SK-N-SH (cell line): ENCODE measurements around the gene TIGIT. TPM values are rescaled to one million over a fixed set of nuclear protein-coding genes. Genes with fewer than 3 reads are reported as not detected.

Source experiments
- CTCF ChIA-PET: fragments of 300-600, 350-600 bp; formaldehyde crosslinking; extraction: SDS; loops from one replicate; lab custom pipeline; 2021; lab: Yijun Ruan, JAX
- POLR2A ChIA-PET: fragments of 350-600 bp; sonication (Branson Sonifier 250); formaldehyde crosslinking; extraction: SDS; loops from one replicate; lab custom pipeline; 2020; ENCODE audit warnings: antibody characterized with exemption, inconsistent platforms; lab: Yijun Ruan, JAX
- DNase-seq: peaks from one replicate; pipeline ENCODE4 v3.0.0; 2012
- H2AFZ ChIP-seq: fragments of 200-600 bp; sonication (generic); 2 replicates; pipeline ENCODE4 v1.8.1; 2016; ENCODE audit warnings: antibody characterized with exemption, mild to moderate bottlenecking, low read depth
- H3F3A ChIP-seq: fragments of 200-600 bp; sonication (generic); replicated peaks from 2 replicates; pipeline ENCODE3; 2016; ENCODE audit warnings: antibody characterized with exemption, mild to moderate bottlenecking; ENCODE audit not compliant: insufficient read depth
- H3K27ac ChIP-seq, 2 experiments: fragments of 200-500 bp in 1 of 2; fragments of 200-600 bp in 1 of 2; sonication (Bioruptor generic) in 1 of 2; sonication (generic), shearing (Covaris generic) in 1 of 2; 2 replicates each; pipeline versions ENCODE4 v1.5.1 to v1.6.1; 2014 to 2016; ENCODE audit warnings: low read depth in 2 of 2, inconsistent platforms in 1 of 2, low read length in 1 of 2, mild to moderate bottlenecking in 1 of 2, mixed read lengths in 1 of 2
- H3K27me3 ChIP-seq: fragments of 200-600 bp; sonication (generic), shearing (Covaris generic); 2 replicates; pipeline ENCODE4 v1.6.1; 2016; ENCODE audit warnings: mixed run types; ENCODE audit not compliant: insufficient read depth
- H3K36me3 ChIP-seq, 2 experiments: fragments of 200-500 bp in 1 of 2; fragments of 200-600 bp in 1 of 2; sonication (Bioruptor generic) in 1 of 2; sonication (generic) in 1 of 2; replicated peaks in 1 of 2; 2 replicates each; pipeline versions ENCODE3 to v1.5.1; 2014 to 2016; ENCODE audit warnings: low read length in 1 of 2, mild to moderate bottlenecking in 1 of 2; ENCODE audit not compliant: insufficient read depth in 2 of 2, control insufficient read depth in 1 of 2
- H3K4me1 ChIP-seq, 2 experiments: fragments of 200-500 bp in 1 of 2; fragments of 200-600 bp in 1 of 2; sonication (Bioruptor generic) in 1 of 2; sonication (generic), shearing (Covaris generic) in 1 of 2; 2 replicates each; pipeline versions ENCODE4 v1.5.1 to v1.6.1; 2014 to 2016; ENCODE audit warnings: low read depth in 1 of 2, low read length in 1 of 2, mixed run types in 1 of 2; ENCODE audit not compliant: insufficient read depth in 2 of 2, control insufficient read depth in 1 of 2
- H3K4me2 ChIP-seq: fragments of 200-600 bp; sonication (generic), shearing (Covaris generic); 2 replicates; pipeline ENCODE4 v1.6.1; 2017; ENCODE audit warnings: mixed run types
- H3K4me3 ChIP-seq, 2 experiments: fragments of 200-500 bp in 1 of 2; fragments of 200-600 bp in 1 of 2; sonication (Bioruptor generic) in 1 of 2; sonication (generic), shearing (Covaris generic) in 1 of 2; 2 replicates each; pipeline versions ENCODE4 v1.5.1 to v1.8.1; 2014 to 2016; ENCODE audit warnings: low read depth in 2 of 2, inconsistent platforms in 1 of 2, low read length in 1 of 2, mild to moderate bottlenecking in 1 of 2, mixed read lengths in 1 of 2, moderate library complexity in 1 of 2
- H3K79me2 ChIP-seq: fragments of 200-600 bp; sonication (generic); 2 replicates; pipeline ENCODE4 v1.8.1; 2017; ENCODE audit warnings: mild to moderate bottlenecking; ENCODE audit not compliant: insufficient read depth
- H3K9ac ChIP-seq: fragments of 200-600 bp; sonication (generic); 2 replicates; pipeline ENCODE4 v1.6.1; 2017; ENCODE audit warnings: mixed run types
- H3K9me2 ChIP-seq: fragments of 200-600 bp; sonication (generic); 2 replicates; pipeline ENCODE4 v1.6.1; 2017; ENCODE audit warnings: mixed run types
- H3K9me3 ChIP-seq: fragments of 200-600 bp; sonication (generic); 2 replicates; pipeline ENCODE4 v1.6.1; 2017; ENCODE audit warnings: mixed run types, mild to moderate bottlenecking, moderate library complexity
- H4K20me1 ChIP-seq: fragments of 200-600 bp; sonication (generic); 2 replicates; pipeline ENCODE4 v1.6.1; 2017; ENCODE audit warnings: mild to moderate bottlenecking, mixed run types; ENCODE audit not compliant: insufficient read depth
- CHD2 ChIP-seq: fragments of 150-350 bp; IDR thresholded peaks from 2 replicates; pipeline ENCODE4 v1.6.1; 2018; ENCODE audit warnings: low read length; ENCODE audit not compliant: partially characterized antibody
- ELF1 ChIP-seq: IDR thresholded peaks from 2 replicates; pipeline ENCODE4 v1.4.0; 2012
- EP300 ChIP-seq, 2 experiments: IDR thresholded peaks; 2 replicates each; pipeline versions ENCODE4 v1.4.0 to v1.6.1; 2012; ENCODE audit warnings: borderline replicate concordance in 1 of 2, low read depth in 1 of 2, low read length in 1 of 2
- FOXJ3 ChIP-seq: sonication (generic); formaldehyde crosslinking; IDR thresholded peaks from 2 replicates; pipeline ENCODE4 v1.5.1; 2020; ENCODE audit warnings: mild to moderate bottlenecking, missing genetic modification reagents
- GABPA ChIP-seq: IDR thresholded peaks from 2 replicates; pipeline ENCODE4 v1.4.0; 2012; ENCODE audit warnings: low read depth, mild to moderate bottlenecking
- GATA2 ChIP-seq: sonication (generic); formaldehyde crosslinking; IDR thresholded peaks from 2 replicates; pipeline ENCODE4 v1.5.0; 2020; ENCODE audit warnings: mild to moderate bottlenecking, missing genetic modification reagents
- IRF3 ChIP-seq: fragments of 150-350 bp; IDR thresholded peaks from 2 replicates; pipeline ENCODE4 v1.6.1; 2016; ENCODE audit warnings: mild to moderate bottlenecking, low read depth, low read length
- JUND ChIP-seq: IDR thresholded peaks from 2 replicates; pipeline ENCODE4 v1.4.0; 2012
- MEF2A ChIP-seq: IDR thresholded peaks from 2 replicates; pipeline ENCODE4 v1.4.0; 2012; ENCODE audit warnings: low read depth, borderline replicate concordance
- NRF1 ChIP-seq: IDR thresholded peaks from 2 replicates; pipeline ENCODE4 v1.6.1; 2012; ENCODE audit warnings: low read depth, mild to moderate bottlenecking, low read length
- POLR2AphosphoS5 ChIP-seq: IDR thresholded peaks from 2 replicates; pipeline ENCODE4 v1.6.1; 2012; ENCODE audit warnings: low read depth, low read length
- RAD21 ChIP-seq: IDR thresholded peaks from 2 replicates; pipeline ENCODE4 v1.6.1; 2012; ENCODE audit warnings: mild to moderate bottlenecking, low read length
- RCOR1 ChIP-seq: fragments of 150-350 bp; IDR thresholded peaks from 2 replicates; pipeline ENCODE4 v1.6.1; 2017; ENCODE audit warnings: antibody characterized with exemption, low read length
- RFX5 ChIP-seq: IDR thresholded peaks from 2 replicates; pipeline ENCODE4 v1.6.1; 2012; ENCODE audit warnings: mild to moderate bottlenecking, improper control_type of control experiment, low read length
- RXRA ChIP-seq: IDR thresholded peaks from 2 replicates; pipeline ENCODE4 v1.4.0; 2012; ENCODE audit warnings: low read depth, mild to moderate bottlenecking, borderline replicate concordance
- SMC3 ChIP-seq: IDR thresholded peaks from 2 replicates; pipeline ENCODE4 v1.6.1; 2012; ENCODE audit warnings: low read depth, low read length, improper control_type of control experiment
- TAF1 ChIP-seq: IDR thresholded peaks from 2 replicates; pipeline ENCODE4 v1.6.1; 2012; ENCODE audit warnings: low read depth, mild to moderate bottlenecking, low read length, moderate library complexity, borderline replicate concordance
- TCF12 ChIP-seq: IDR thresholded peaks from 2 replicates; pipeline ENCODE4 v1.4.0; 2012
- USF1 ChIP-seq: IDR thresholded peaks from 2 replicates; pipeline ENCODE4 v1.4.0; 2012; ENCODE audit warnings: low read depth, borderline replicate concordance
- WGBS: methylation state at CpG from one replicate; pipeline ENCODE4 v1.1.6; 2017; ENCODE audit warnings: low lambda C conversion rate; 5-methylcytosine and 5-hydroxymethylcytosine counted together
- polyA plus RNA-seq, 3 experiments: library from polyadenylated mRNA; depleted of rRNA; stranded (reverse); fragments of >200 nt; gene quantifications; 2 replicates each; pipeline ENCODE4 v1.2.3, GENCODE V29; 2012
- TF ChIP-seq, protein P1 (sequence below): IDR thresholded peaks from 2 replicates; pipeline ENCODE4 v1.4.0; 2012; ENCODE audit warnings: low read depth, borderline replicate concordance
- TF ChIP-seq, protein P2 (sequence below): IDR thresholded peaks from 2 replicates; pipeline ENCODE4; 2012

The TIGIT gene
- polyA plus RNA-seq, 1 of the 3 experiments (the other 2 are of a cell fraction): not detected

DNA sequence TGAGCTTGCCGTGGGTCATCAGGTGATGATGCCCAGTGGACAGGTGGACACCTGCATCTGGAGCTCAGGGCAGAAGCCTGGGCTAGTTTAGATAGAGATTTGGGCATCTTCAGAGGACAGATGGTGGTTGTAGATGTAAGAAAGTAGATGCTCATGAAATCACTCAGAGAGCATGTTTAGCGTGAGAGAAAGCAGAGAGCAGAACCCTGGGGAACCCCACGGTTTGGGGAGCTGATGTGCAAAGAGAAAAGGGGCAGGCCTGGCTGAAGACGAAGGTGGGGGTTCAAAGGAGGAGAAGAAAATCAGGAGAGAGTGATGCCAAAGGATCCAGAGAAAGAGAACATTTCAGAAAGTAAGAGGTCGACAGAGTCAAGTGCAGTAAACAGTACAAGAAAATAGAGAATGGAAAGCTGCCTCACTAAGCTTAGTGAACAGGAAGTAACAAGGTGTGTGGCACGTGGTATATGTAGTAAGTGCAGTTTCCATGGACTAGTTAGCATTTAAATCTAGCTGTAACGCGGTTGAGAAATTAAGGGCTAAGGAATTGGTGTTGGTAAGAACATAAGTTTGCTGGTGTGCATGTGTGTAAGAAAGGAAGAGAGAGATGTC lies 13.5 kb downstream of the TIGIT start:
- 50% methylated on average over 8 of the region's 8 CpGs for WGBS
- Histone ChIP-seq H3K4me1 (no peaks in the 10 kb centered on the region), H3F3A (no peaks in the 10 kb centered on the region), H3K27me3 (peaks cover 7% of the 10 kb centered on the region; the same call in 1 of the 2 replicates), H3K9me3 (no peaks in the 10 kb centered on the region), H3K4me3 (no peak overlapping the region), H3K4me2 (no peak overlapping the region), H4K20me1 (no peaks in the 10 kb centered on the region), H3K79me2 (no peaks in the 10 kb centered on the region), H3K9ac (no peak overlapping the region), H3K27ac (no peak overlapping the region), H3K9me2 (no peaks in the 10 kb centered on the region), H2AFZ (no peak overlapping the region), H3K36me3 (no peaks in the 10 kb centered on the region)
- TF ChIP-seq, protein P1, sequence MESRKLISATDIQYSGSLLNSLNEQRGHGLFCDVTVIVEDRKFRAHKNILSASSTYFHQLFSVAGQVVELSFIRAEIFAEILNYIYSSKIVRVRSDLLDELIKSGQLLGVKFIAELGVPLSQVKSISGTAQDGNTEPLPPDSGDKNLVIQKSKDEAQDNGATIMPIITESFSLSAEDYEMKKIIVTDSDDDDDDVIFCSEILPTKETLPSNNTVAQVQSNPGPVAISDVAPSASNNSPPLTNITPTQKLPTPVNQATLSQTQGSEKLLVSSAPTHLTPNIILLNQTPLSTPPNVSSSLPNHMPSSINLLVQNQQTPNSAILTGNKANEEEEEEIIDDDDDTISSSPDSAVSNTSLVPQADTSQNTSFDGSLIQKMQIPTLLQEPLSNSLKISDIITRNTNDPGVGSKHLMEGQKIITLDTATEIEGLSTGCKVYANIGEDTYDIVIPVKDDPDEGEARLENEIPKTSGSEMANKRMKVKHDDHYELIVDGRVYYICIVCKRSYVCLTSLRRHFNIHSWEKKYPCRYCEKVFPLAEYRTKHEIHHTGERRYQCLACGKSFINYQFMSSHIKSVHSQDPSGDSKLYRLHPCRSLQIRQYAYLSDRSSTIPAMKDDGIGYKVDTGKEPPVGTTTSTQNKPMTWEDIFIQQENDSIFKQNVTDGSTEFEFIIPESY: no peak
- TF ChIP-seq FOXJ3 (CRISPR knock-in tag) (no peak), GABPA (no peak), GATA2 (no peak), TAF1 (no peak), TCF12 (no peak), NRF1 (no peak), RXRA (no peak)
- ChIA-PET CTCF (interaction anchor here (0.9 to 1.4 kb wide), 3 partner anchors 16 to 29 kb away, joined by 4 to 6 read pairs (median 4); no protein-coding TSS in a partner anchor), POLR2A (no interaction called here)
- no peak for DNase-seq

DNA sequence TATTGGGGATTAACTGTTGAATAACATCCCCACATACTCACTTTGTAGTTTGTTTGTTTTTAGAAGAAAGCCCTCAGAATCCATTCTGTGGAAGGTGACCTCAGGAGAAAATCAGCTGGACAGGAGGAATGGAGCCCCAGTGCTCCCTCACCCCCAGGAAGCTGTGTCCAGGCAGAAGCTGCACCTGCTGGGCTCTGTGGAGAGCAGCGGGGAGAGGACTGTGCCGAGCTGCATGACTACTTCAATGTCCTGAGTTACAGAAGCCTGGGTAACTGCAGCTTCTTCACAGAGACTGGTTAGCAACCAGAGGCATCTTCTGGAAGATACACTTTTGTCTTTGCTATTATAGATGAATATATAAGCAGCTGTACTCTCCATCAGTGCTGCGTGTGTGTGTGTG lies 14.0 kb downstream of the TIGIT start:
- no peak overlapping the region for H2AFZ ChIP-seq
- no peak overlapping the region for H3K4me3 ChIP-seq
- TF ChIP-seq, protein P1: no peak
- no peak for TF ChIP-seq MEF2A
- TF ChIP-seq JUND: no peak
- no peak for TF ChIP-seq EP300 (IDR thresholded peaks at IDR 0.05; ENCODE audit: borderline replicate concordance in 1 of 2, low read depth in 1 of 2, low read length in 1 of 2)
- TF ChIP-seq USF1: no peak
- TF ChIP-seq RFX5: no peak
- no peak for TF ChIP-seq POLR2AphosphoS5
- TF ChIP-seq, protein P2, sequence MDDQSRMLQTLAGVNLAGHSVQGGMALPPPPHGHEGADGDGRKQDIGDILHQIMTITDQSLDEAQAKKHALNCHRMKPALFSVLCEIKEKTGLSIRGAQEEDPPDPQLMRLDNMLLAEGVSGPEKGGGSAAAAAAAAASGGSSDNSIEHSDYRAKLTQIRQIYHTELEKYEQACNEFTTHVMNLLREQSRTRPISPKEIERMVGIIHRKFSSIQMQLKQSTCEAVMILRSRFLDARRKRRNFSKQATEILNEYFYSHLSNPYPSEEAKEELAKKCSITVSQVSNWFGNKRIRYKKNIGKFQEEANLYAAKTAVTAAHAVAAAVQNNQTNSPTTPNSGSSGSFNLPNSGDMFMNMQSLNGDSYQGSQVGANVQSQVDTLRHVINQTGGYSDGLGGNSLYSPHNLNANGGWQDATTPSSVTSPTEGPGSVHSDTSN: no peak
- TF ChIP-seq GATA2: no peak
- TF ChIP-seq RCOR1: no peak
- TF ChIP-seq GABPA: no peak
- TF ChIP-seq RXRA: no peak
- TF ChIP-seq CHD2: no peak
- no peak for TF ChIP-seq TCF12
- no peak for TF ChIP-seq IRF3
- no peak for TF ChIP-seq ELF1
- no peak for TF ChIP-seq SMC3
- no peak for TF ChIP-seq RAD21
- H3F3A ChIP-seq: no peaks in the 10 kb centered on the region
- no peak overlapping the region for H3K27ac ChIP-seq
- peaks cover 7% of the 10 kb centered on the region; the same call in 1 of the 2 replicates for H3K27me3 ChIP-seq
- no peaks in the 10 kb centered on the region for H3K9me2 ChIP-seq
- H3K9me3 ChIP-seq: no peaks in the 10 kb centered on the region
- no peaks in the 10 kb centered on the region for H3K36me3 ChIP-seq
- H3K9ac ChIP-seq: no peak overlapping the region
- H3K4me2 ChIP-seq: no peak overlapping the region
- no peaks in the 10 kb centered on the region for H3K79me2 ChIP-seq
- ChIA-PET CTCF (interaction anchor here (0.9 to 1.3 kb wide), 2 partner anchors 16 to 17 kb away, joined by 4 to 6 read pairs; no protein-coding TSS in a partner anchor), POLR2A (no interaction called here)
- H3K4me1 ChIP-seq: no peaks in the 10 kb centered on the region
- DNase-seq: no peak
- WGBS: 68% methylated on average over 3 of the region's 3 CpGs
- H4K20me1 ChIP-seq: no peaks in the 10 kb centered on the region
